ENCODE measurements around the gene LY6G5B. TPM values are rescaled to one million over a fixed set of nuclear protein-coding genes. Genes with fewer than 3 reads are reported as not detected.

LY6G5B gene
- total RNA-seq, 4 donors from 2014 or later, result 11.4 to 63.7 (median 13.9) TPM

GRCh38 chr6:31641370-31641769 is 28.4 kb upstream of the LY6G5B start:
- H3K4me1 ChIP-seq, result no peaks in the 10 kb centered on the region
- H3K9me3 ChIP-seq, result no peaks in the 10 kb centered on the region
- TF ChIP-seq CTCF (IDR thresholded peaks at IDR 0.05), result no peak
- TF ChIP-seq POLR2A (IDR thresholded peaks at IDR 0.05), result no peak
- TF ChIP-seq POLR2AphosphoS5 (IDR thresholded peaks at IDR 0.05), result no peak
- no peak for TF ChIP-seq EP300 (IDR thresholded peaks at IDR 0.05)
- DNase-seq (ENCODE audit: low spot score in 2 of 2), result no peak
- no peaks in the 10 kb centered on the region for H3K27me3 ChIP-seq
- 85% methylated on average over 4 of the region's 4 CpGs for WGBS
- H3K27ac ChIP-seq, result no peak overlapping the region
- H3K4me3 ChIP-seq, result no peak overlapping the region
- H3K36me3 ChIP-seq, result peaks cover 98% of the 10 kb centered on the region

GRCh38 chr6:31642798-31643570 is 26.8 kb upstream of the LY6G5B start:
- DNase-seq (ENCODE audit: low spot score in 2 of 2), result no peak
- no peaks in the 10 kb centered on the region for H3K9me3 ChIP-seq
- no peak overlapping the region for H3K4me3 ChIP-seq
- no peaks in the 10 kb centered on the region for H3K27me3 ChIP-seq
- 93% methylated on average over 6 of the region's 6 CpGs for WGBS
- no peaks in the 10 kb centered on the region for H3K4me1 ChIP-seq
- no peak overlapping the region for H3K27ac ChIP-seq
- no peak for TF ChIP-seq POLR2AphosphoS5 (IDR thresholded peaks at IDR 0.05)
- peaks cover 97% of the 10 kb centered on the region for H3K36me3 ChIP-seq

- Histone ChIP-seq H3K27me3 (no peaks in the 10 kb centered on the region), H3K4me3 (no peak overlapping the region), H3K9me3 (no peaks in the 10 kb centered on the region), H3K36me3 (peaks cover 98% of the 10 kb centered on the region), H3K27ac (no peak overlapping the region), H3K4me1 (no peaks in the 10 kb centered on the region)
- DNase-seq (ENCODE audit: low spot score in 2 of 2), result no peak
- TF ChIP-seq POLR2A (IDR thresholded peaks at IDR 0.05) (no peak), EP300 (IDR thresholded peaks at IDR 0.05) (no peak), POLR2AphosphoS5 (IDR thresholded peaks at IDR 0.05) (no peak), CTCF (IDR thresholded peaks at IDR 0.05) (no peak)
- WGBS, result 86% methylated on average over 10 of the region's 17 CpGs
Measured at GRCh38 chr6:31643818-31644454, 25.8 kb upstream of the LY6G5B start.

GRCh38 chr6:31645325-31645724 is 24.5 kb upstream of the LY6G5B start:
- H3K36me3 ChIP-seq, result peaks cover 91% of the 10 kb centered on the region
- no peak for DNase-seq (ENCODE audit: low spot score in 2 of 2)
- no peak overlapping the region for H3K27ac ChIP-seq
- H3K4me3 ChIP-seq, result no peak overlapping the region
- no peaks in the 10 kb centered on the region for H3K9me3 ChIP-seq
- 92% methylated on average over 9 of the region's 9 CpGs for WGBS
- TF ChIP-seq POLR2AphosphoS5 (IDR thresholded peaks at IDR 0.05) (no peak), CTCF (IDR thresholded peaks at IDR 0.05) (no peak), POLR2A (IDR thresholded peaks at IDR 0.05) (no peak), EP300 (IDR thresholded peaks at IDR 0.05) (no peak)
- no peaks in the 10 kb centered on the region for H3K27me3 ChIP-seq
- peaks cover under 1% of the 10 kb centered on the region for H3K4me1 ChIP-seq

GRCh38 chr6:31651602-31652191 is 18.1 kb upstream of the LY6G5B start:
- H3K4me3 ChIP-seq, result peak overlapping the region; percentile 78
- WGBS, result 3% methylated on average over 18 of the region's 29 CpGs
- H3K27me3 ChIP-seq, result no peaks in the 10 kb centered on the region
- no peaks in the 10 kb centered on the region for H3K9me3 ChIP-seq
- H3K27ac ChIP-seq, result peak overlapping the region; percentile 99
- H3K36me3 ChIP-seq, result peaks cover 32% of the 10 kb centered on the region
- H3K4me1 ChIP-seq, result peaks cover 25% of the 10 kb centered on the region
- DNase-seq (ENCODE audit: low spot score in 2 of 2), result peak in 1 of 2 donors; percentile 90
- TF ChIP-seq POLR2A (IDR thresholded peaks at IDR 0.05), result no peak
- TF ChIP-seq POLR2AphosphoS5 (IDR thresholded peaks at IDR 0.05), result peak in 2 of 3 donors; percentile 4 to 8
- no peak for TF ChIP-seq EP300 (IDR thresholded peaks at IDR 0.05)
- TF ChIP-seq CTCF (IDR thresholded peaks at IDR 0.05), result no peak

Measured in suprapubic skin (tissue), 4 donors.